Measurements from ENCODE around the gene LRPAP1.

The LRPAP1 gene

GRCh38 chr4:3527914-3528876, 4.0 kb downstream of the LRPAP1 start:
- no peaks in the 10 kb centered on the region for H3K9me3 ChIP-seq (ENCODE audit: control insufficient read depth in 1 of 2, low read length in 2 of 2)
- no peaks in the 10 kb centered on the region for H3K27me3 ChIP-seq (ENCODE audit: low read depth, low read length)
- H3K27ac ChIP-seq (ENCODE audit: low read length) = no peak overlapping the region
- H3K4me1 ChIP-seq (ENCODE audit: control insufficient read depth in 1 of 2, insufficient read depth in 2 of 2, low read length in 2 of 2) = peaks cover 14 to 27% of the 10 kb centered on the region in 2 donors
- peaks cover 8 to 19% of the 10 kb centered on the region in 2 donors for H3K36me3 ChIP-seq (ENCODE audit: control insufficient read depth in 1 of 2, insufficient read depth in 2 of 2, low read length in 2 of 2)
- no peak overlapping the region for H3K4me3 ChIP-seq (ENCODE audit: low read depth in 1 of 2, low read length in 2 of 2)

GRCh38 chr4:3527101-3527913, 4.9 kb downstream of the LRPAP1 start:
- Histone ChIP-seq H3K4me3 (ENCODE audit: low read depth in 1 of 2, low read length in 2 of 2) (no peak overlapping the region), H3K27ac (ENCODE audit: low read length) (no peak overlapping the region), H3K36me3 (ENCODE audit: control insufficient read depth in 1 of 2, insufficient read depth in 2 of 2, low read length in 2 of 2) (peaks cover 12 to 27% of the 10 kb centered on the region in 2 donors), H3K4me1 (ENCODE audit: control insufficient read depth in 1 of 2, insufficient read depth in 2 of 2, low read length in 2 of 2) (peaks cover 14 to 20% of the 10 kb centered on the region in 2 donors), H3K27me3 (ENCODE audit: low read depth, low read length) (no peaks in the 10 kb centered on the region), H3K9me3 (ENCODE audit: control insufficient read depth in 1 of 2, low read length in 2 of 2) (no peaks in the 10 kb centered on the region)

DNA sequence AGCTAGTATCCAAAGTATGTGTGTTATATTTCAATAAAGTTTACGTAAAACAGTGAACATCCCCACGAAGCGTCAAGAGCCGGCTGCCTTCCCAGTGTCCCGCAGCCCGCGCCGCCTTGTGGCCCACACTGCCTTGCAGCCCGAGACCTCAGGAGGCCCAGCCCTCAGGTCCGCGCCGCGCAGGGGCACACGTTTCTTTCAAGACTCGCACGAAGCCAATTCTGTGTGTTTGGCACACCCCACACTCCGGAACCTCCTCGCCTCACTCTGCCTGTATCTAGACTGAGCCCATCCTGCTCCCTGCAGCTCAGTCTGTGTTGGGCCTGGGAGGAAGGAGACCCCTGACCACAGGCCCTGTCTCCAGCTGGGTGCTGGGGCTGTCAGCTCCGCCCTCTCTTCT, 5.8 kb downstream of the LRPAP1 start:
- Histone ChIP-seq H3K27ac (ENCODE audit: low read length) (no peak overlapping the region), H3K9me3 (ENCODE audit: control insufficient read depth in 1 of 2, low read length in 2 of 2) (no peaks in the 10 kb centered on the region), H3K27me3 (ENCODE audit: low read depth, low read length) (no peaks in the 10 kb centered on the region), H3K4me1 (ENCODE audit: control insufficient read depth in 1 of 2, insufficient read depth in 2 of 2, low read length in 2 of 2) (peaks cover 14 to 18% of the 10 kb centered on the region in 2 donors), H3K4me3 (ENCODE audit: low read depth in 1 of 2, low read length in 2 of 2) (no peak overlapping the region), H3K36me3 (ENCODE audit: control insufficient read depth in 1 of 2, insufficient read depth in 2 of 2, low read length in 2 of 2) (peaks cover 13 to 34% of the 10 kb centered on the region in 2 donors)

DNA sequence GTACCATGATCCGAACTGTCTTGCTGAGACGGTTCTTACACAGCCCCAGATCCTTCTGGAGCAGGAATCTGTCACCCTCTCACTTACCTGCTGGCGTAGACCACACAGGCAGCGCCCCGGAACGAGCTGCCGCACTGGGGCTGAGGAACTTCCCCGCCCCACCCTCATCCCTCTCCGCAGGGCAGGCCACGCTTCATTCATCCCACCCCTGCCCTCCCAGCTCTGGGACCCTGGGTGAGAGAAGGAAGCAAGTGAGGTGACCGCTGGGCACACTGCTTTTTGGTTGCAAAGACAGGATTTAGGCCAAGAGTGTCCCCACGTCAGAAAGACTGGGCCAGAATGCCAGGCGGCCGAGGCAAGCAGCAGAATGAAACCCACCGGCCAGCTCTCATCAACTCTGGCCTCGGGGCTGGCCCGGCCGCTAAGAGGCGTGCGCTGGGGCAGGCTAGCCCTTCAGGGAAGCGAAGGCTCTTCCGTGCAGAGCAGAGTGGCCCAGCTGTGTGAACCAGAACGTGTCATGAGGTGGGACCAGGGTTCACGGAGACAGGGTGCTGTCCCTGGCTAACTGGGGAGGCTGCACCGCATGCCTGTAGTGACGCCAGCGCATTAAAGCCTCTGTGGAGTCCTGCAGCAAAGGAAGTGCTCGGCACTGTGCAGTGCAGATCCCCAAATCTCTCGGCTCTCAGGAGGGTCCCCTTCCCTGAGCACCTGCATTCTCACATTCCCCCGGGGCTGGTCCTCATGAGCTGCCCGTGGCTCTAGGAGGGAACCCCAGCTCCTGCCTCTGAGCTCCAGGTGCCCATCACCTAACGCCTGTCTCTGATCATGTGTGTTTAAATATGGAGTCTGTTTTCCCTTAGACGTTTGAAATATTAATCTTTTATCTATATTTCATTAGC, 6.4 kb downstream of the LRPAP1 start:
- no peaks in the 10 kb centered on the region for H3K9me3 ChIP-seq (ENCODE audit: control insufficient read depth in 1 of 2, low read length in 2 of 2)
- peaks cover 7 to 11% of the 10 kb centered on the region in 2 donors for H3K4me1 ChIP-seq (ENCODE audit: control insufficient read depth in 1 of 2, insufficient read depth in 2 of 2, low read length in 2 of 2)
- H3K27me3 ChIP-seq (ENCODE audit: low read depth, low read length) = no peaks in the 10 kb centered on the region
- peaks cover 20 to 41% of the 10 kb centered on the region in 2 donors for H3K36me3 ChIP-seq (ENCODE audit: control insufficient read depth in 1 of 2, insufficient read depth in 2 of 2, low read length in 2 of 2)
- no peak overlapping the region for H3K4me3 ChIP-seq (ENCODE audit: low read depth in 1 of 2, low read length in 2 of 2)
- H3K27ac ChIP-seq (ENCODE audit: low read length) = no peak overlapping the region

- Histone ChIP-seq H3K36me3 (ENCODE audit: control insufficient read depth in 1 of 2, insufficient read depth in 2 of 2, low read length in 2 of 2) (peaks cover 22 to 50% of the 10 kb centered on the region in 2 donors), H3K4me3 (ENCODE audit: low read depth in 1 of 2, low read length in 2 of 2) (no peak overlapping the region), H3K27me3 (ENCODE audit: low read depth, low read length) (no peaks in the 10 kb centered on the region), H3K27ac (ENCODE audit: low read length) (no peak overlapping the region), H3K9me3 (ENCODE audit: control insufficient read depth in 1 of 2, low read length in 2 of 2) (no peaks in the 10 kb centered on the region), H3K4me1 (ENCODE audit: control insufficient read depth in 1 of 2, insufficient read depth in 2 of 2, low read length in 2 of 2) (peaks cover 2 to 3% of the 10 kb centered on the region in 2 donors)
Observed at GRCh38 chr4:3524920-3525319, 7.3 kb downstream of the LRPAP1 start.

DNA sequence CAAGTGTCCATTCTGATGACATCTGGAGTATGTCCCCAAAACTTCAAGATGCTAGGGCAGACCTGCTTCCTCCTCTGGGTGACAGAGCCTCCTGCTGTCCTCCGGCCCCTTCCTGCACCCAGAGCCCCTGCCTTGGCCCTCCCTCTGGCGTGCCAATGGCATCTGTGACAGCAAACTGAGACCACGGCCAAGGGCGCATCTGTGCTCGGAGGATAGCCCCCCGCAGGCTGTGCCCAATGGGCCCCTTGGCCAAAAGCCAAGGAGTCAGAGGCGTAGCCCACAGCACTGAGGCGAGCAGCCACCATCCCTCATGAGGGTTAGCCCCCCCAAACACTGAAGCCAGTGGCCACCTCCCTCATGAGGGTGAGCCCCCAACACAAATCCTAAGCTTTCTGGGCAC, 7.9 kb downstream of the LRPAP1 start:
- Histone ChIP-seq H3K27me3 (ENCODE audit: low read depth, low read length) (no peaks in the 10 kb centered on the region), H3K27ac (ENCODE audit: low read length) (no peak overlapping the region), H3K36me3 (ENCODE audit: control insufficient read depth in 1 of 2, insufficient read depth in 2 of 2, low read length in 2 of 2) (peaks cover 28 to 55% of the 10 kb centered on the region in 2 donors), H3K4me1 (ENCODE audit: control insufficient read depth in 1 of 2, insufficient read depth in 2 of 2, low read length in 2 of 2) (no peaks in the 10 kb centered on the region), H3K9me3 (ENCODE audit: control insufficient read depth in 1 of 2, low read length in 2 of 2) (no peaks in the 10 kb centered on the region), H3K4me3 (ENCODE audit: low read depth in 1 of 2, low read length in 2 of 2) (no peak overlapping the region)

DNA sequence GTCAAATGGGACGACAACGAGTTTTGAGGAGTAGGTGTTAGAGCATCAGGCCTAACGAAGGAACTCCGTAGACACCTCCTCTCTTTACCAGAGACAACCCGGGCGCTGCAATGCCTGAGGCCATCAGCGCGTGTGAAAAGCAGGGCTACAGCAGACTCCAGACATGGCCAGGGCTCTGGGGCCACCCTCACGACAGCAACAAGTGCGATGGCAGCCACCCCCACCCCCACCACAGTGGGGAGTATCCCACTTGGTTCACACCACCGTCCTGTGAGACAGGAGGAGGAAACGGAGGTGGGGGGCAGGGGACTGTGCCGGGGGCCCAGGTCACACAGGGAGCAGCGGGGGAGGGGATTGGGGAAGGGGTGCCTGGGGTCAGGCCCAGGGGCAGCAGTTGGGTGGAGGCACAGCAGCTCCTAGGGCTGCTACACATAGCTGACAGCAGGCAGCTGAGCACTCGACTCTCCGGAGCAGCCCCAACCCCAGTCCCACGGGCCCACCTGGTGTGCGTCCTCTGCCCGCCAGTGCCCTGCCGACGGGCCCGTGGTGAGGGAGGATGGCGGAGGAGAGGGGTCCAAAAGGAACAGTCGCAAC, 8.5 kb downstream of the LRPAP1 start:
- Histone ChIP-seq H3K27ac (ENCODE audit: low read length) (no peak overlapping the region), H3K36me3 (ENCODE audit: control insufficient read depth in 1 of 2, insufficient read depth in 2 of 2, low read length in 2 of 2) (peaks cover 28 to 62% of the 10 kb centered on the region in 2 donors), H3K4me3 (ENCODE audit: low read depth in 1 of 2, low read length in 2 of 2) (no peak overlapping the region), H3K4me1 (ENCODE audit: control insufficient read depth in 1 of 2, insufficient read depth in 2 of 2, low read length in 2 of 2) (no peaks in the 10 kb centered on the region), H3K27me3 (ENCODE audit: low read depth, low read length) (no peaks in the 10 kb centered on the region), H3K9me3 (ENCODE audit: control insufficient read depth in 1 of 2, low read length in 2 of 2) (no peaks in the 10 kb centered on the region)

GRCh38 chr4:3523146-3523627, 9.0 kb downstream of the LRPAP1 start:
- Histone ChIP-seq H3K27ac (ENCODE audit: low read length) (no peak overlapping the region), H3K36me3 (ENCODE audit: control insufficient read depth in 1 of 2, insufficient read depth in 2 of 2, low read length in 2 of 2) (peaks cover 28 to 66% of the 10 kb centered on the region in 2 donors), H3K4me1 (ENCODE audit: control insufficient read depth in 1 of 2, insufficient read depth in 2 of 2, low read length in 2 of 2) (no peaks in the 10 kb centered on the region), H3K9me3 (ENCODE audit: control insufficient read depth in 1 of 2, low read length in 2 of 2) (no peaks in the 10 kb centered on the region), H3K27me3 (ENCODE audit: low read depth, low read length) (no peaks in the 10 kb centered on the region), H3K4me3 (ENCODE audit: low read depth in 1 of 2, low read length in 2 of 2) (no peak overlapping the region)

- Histone ChIP-seq H3K36me3 (ENCODE audit: control insufficient read depth in 1 of 2, insufficient read depth in 2 of 2, low read length in 2 of 2) (peaks cover 28 to 71% of the 10 kb centered on the region in 2 donors), H3K4me3 (ENCODE audit: low read depth in 1 of 2, low read length in 2 of 2) (no peak overlapping the region), H3K9me3 (ENCODE audit: control insufficient read depth in 1 of 2, low read length in 2 of 2) (no peaks in the 10 kb centered on the region), H3K27me3 (ENCODE audit: low read depth, low read length) (no peaks in the 10 kb centered on the region), H3K27ac (ENCODE audit: low read length) (no peak overlapping the region), H3K4me1 (ENCODE audit: control insufficient read depth in 1 of 2, insufficient read depth in 2 of 2, low read length in 2 of 2) (no peaks in the 10 kb centered on the region)
Observed at GRCh38 chr4:3522651-3523050, 9.6 kb downstream of the LRPAP1 start.

- H3K27ac ChIP-seq (ENCODE audit: low read length) = no peak overlapping the region
- no peaks in the 10 kb centered on the region for H3K27me3 ChIP-seq (ENCODE audit: low read depth, low read length)
- no peak overlapping the region for H3K4me3 ChIP-seq (ENCODE audit: low read depth in 1 of 2, low read length in 2 of 2)
- peaks cover 31 to 75% of the 10 kb centered on the region in 2 donors for H3K36me3 ChIP-seq (ENCODE audit: control insufficient read depth in 1 of 2, insufficient read depth in 2 of 2, low read length in 2 of 2)
- no peaks in the 10 kb centered on the region for H3K4me1 ChIP-seq (ENCODE audit: control insufficient read depth in 1 of 2, insufficient read depth in 2 of 2, low read length in 2 of 2)
- H3K9me3 ChIP-seq (ENCODE audit: control insufficient read depth in 1 of 2, low read length in 2 of 2) = no peaks in the 10 kb centered on the region
Observed at GRCh38 chr4:3522326-3522640, 9.9 kb downstream of the LRPAP1 start.
